ENCODE measurements around the gene SLC16A7. TPM values are rescaled to one million over a fixed set of nuclear protein-coding genes. Genes with fewer than 3 reads are reported as not detected.

Gene SLC16A7
- total and polyA plus RNA-seq, 2 experiments from 2014 or later, result 15.7 to 49.0 TPM

DNA sequence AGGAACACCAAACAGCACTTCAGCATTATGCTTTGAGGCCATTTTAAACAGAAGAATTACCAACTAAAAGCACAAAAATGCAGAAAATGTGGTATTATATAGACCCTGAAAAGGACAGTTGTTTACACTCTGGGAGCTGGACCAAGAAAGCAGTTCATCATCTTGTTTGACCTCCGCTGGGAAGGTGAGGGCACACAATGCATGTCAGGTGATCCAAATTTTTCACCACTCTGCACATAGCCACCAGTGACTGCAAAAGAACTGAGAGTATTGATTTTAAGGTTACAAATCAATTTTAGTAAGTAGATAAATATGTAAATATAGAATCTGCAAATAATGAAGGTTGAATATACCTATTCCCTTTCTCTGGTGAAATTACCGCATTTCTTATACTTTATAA is 119.6 kb downstream of the SLC16A7 start:
- 95 to 98% methylated on average over 2 of the region's 2 CpGs for WGBS, 2 experiments (ENCODE audit: low coverage in 1 of 2, low lambda C conversion rate in 2 of 2, missing lambda C conversion rate in 2 of 2)
- Histone ChIP-seq H3K36me3 (ENCODE audit: low read depth) (no peaks in the 10 kb centered on the region), H3F3A (ENCODE audit: insufficient read depth) (no peaks in the 10 kb centered on the region), H3K4me2 (ENCODE audit: unreplicated experiment) (no peak overlapping the region), H3K4me1 (ENCODE audit: insufficient read depth) (no peaks in the 10 kb centered on the region), H2AFZ (no peak overlapping the region), H3K9me2 (ENCODE audit: insufficient read depth) (no peaks in the 10 kb centered on the region), H3K27ac (no peak overlapping the region), H3K4me3 (no peak overlapping the region), H3K9me3 (ENCODE audit: low read depth) (no peaks in the 10 kb centered on the region), H3K9ac (no peak overlapping the region), H3K27me3 (replicated peaks; ENCODE audit: insufficient read depth) (no peaks in the 10 kb centered on the region), H3K79me2 (ENCODE audit: insufficient read depth) (no peaks in the 10 kb centered on the region; the same call in 1 of the 2 replicates), H4K20me1 (ENCODE audit: insufficient read depth) (no peaks in the 10 kb centered on the region)
- in situ Hi-C loops (cut with MboI), result no loop called here
- DNase-seq, result no peak
- no peak for TF ChIP-seq EZH2 (IDR thresholded peaks at IDR 0.05; ENCODE audit: insufficient read depth, poor library complexity, severe bottlenecking)
- no peak for TF ChIP-seq EZH2phosphoT487 (IDR thresholded peaks at IDR 0.05; ENCODE audit: insufficient read depth, low read depth)

DNA sequence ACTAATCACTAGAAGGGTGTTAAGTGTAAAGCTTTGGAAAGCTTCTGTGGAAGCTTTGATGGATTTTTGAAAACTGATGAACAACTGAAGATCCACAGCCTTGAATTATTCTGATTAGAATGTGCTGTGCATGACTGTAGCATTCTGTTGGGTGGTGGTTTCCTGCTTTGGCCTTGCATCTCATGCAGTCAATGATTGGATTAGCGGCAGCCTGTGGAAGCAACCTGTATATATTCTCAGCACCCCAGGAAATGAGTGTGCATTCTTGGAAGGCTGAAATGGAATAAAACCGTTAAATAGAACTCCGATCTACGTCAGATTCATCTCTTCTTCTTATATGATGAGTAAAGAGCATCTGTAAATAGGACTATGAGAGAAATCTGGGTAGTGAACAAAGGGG is 120.2 kb downstream of the SLC16A7 start:
- H3K9me2 ChIP-seq (ENCODE audit: insufficient read depth), result peaks cover 3% of the 10 kb centered on the region; the same call in 1 of the 2 replicates
- H3K27me3 ChIP-seq (replicated peaks; ENCODE audit: insufficient read depth), result no peaks in the 10 kb centered on the region
- no peaks in the 10 kb centered on the region for H3K9me3 ChIP-seq (ENCODE audit: low read depth)
- no peaks in the 10 kb centered on the region for H3F3A ChIP-seq (ENCODE audit: insufficient read depth)
- no peak overlapping the region for H3K4me3 ChIP-seq
- 97 to 99% methylated on average over 4 of the region's 4 CpGs for WGBS, 2 experiments (ENCODE audit: low coverage in 1 of 2, low lambda C conversion rate in 2 of 2, missing lambda C conversion rate in 2 of 2)
- TF ChIP-seq EZH2 (IDR thresholded peaks at IDR 0.05; ENCODE audit: insufficient read depth, poor library complexity, severe bottlenecking) (no peak), EZH2phosphoT487 (IDR thresholded peaks at IDR 0.05; ENCODE audit: insufficient read depth, low read depth) (no peak)
- no peaks in the 10 kb centered on the region for H4K20me1 ChIP-seq (ENCODE audit: insufficient read depth)
- H3K4me2 ChIP-seq (ENCODE audit: unreplicated experiment), result no peak overlapping the region
- H3K9ac ChIP-seq, result no peak overlapping the region
- H3K79me2 ChIP-seq (ENCODE audit: insufficient read depth), result no peaks in the 10 kb centered on the region; the same call in 1 of the 2 replicates
- in situ Hi-C loops (cut with MboI), result no loop called here
- no peak overlapping the region for H2AFZ ChIP-seq
- no peaks in the 10 kb centered on the region for H3K4me1 ChIP-seq (ENCODE audit: insufficient read depth)
- H3K27ac ChIP-seq, result no peak overlapping the region
- DNase-seq, result no peak
- no peaks in the 10 kb centered on the region for H3K36me3 ChIP-seq (ENCODE audit: low read depth)

DNA sequence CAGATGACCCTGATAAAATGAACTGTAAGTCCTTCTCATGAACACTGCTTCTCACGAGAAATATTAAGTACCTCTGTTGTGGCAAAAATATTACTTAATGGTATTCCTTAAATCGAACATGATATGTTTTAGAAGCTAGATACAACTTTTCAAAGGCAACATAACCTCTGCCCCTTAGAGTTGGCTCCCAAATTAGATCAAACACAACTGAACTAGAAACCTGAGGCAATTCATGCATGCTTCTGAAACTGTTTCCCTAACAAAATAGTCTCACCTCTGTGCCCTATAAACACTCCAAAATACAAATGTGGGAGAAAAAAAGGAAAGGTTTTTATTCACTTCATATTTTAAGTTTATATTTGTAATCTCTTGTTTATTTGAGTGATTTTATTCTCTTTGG is 121.6 kb downstream of the SLC16A7 start:
- Histone ChIP-seq H3K4me2 (ENCODE audit: unreplicated experiment) (no peak overlapping the region), H3K27ac (no peak overlapping the region), H4K20me1 (ENCODE audit: insufficient read depth) (no peaks in the 10 kb centered on the region), H3F3A (ENCODE audit: insufficient read depth) (no peaks in the 10 kb centered on the region), H3K79me2 (ENCODE audit: insufficient read depth) (no peaks in the 10 kb centered on the region; the same call in 1 of the 2 replicates), H3K9ac (no peak overlapping the region), H3K9me2 (ENCODE audit: insufficient read depth) (peaks cover 3% of the 10 kb centered on the region; the same call in 1 of the 2 replicates), H3K27me3 (replicated peaks; ENCODE audit: insufficient read depth) (no peaks in the 10 kb centered on the region), H3K4me3 (no peak overlapping the region), H3K4me1 (ENCODE audit: insufficient read depth) (no peaks in the 10 kb centered on the region), H3K36me3 (ENCODE audit: low read depth) (no peaks in the 10 kb centered on the region), H2AFZ (no peak overlapping the region), H3K9me3 (ENCODE audit: low read depth) (no peaks in the 10 kb centered on the region)
- no peak for DNase-seq
- in situ Hi-C loops (cut with MboI), result no loop called here
- 92 to 98% methylated on average over 2 of the region's 2 CpGs for WGBS, 2 experiments (ENCODE audit: low coverage in 1 of 2, low lambda C conversion rate in 2 of 2, missing lambda C conversion rate in 2 of 2)
- TF ChIP-seq EZH2phosphoT487 (IDR thresholded peaks at IDR 0.05; ENCODE audit: insufficient read depth, low read depth) (no peak), EZH2 (IDR thresholded peaks at IDR 0.05; ENCODE audit: insufficient read depth, poor library complexity, severe bottlenecking) (no peak)

DNA sequence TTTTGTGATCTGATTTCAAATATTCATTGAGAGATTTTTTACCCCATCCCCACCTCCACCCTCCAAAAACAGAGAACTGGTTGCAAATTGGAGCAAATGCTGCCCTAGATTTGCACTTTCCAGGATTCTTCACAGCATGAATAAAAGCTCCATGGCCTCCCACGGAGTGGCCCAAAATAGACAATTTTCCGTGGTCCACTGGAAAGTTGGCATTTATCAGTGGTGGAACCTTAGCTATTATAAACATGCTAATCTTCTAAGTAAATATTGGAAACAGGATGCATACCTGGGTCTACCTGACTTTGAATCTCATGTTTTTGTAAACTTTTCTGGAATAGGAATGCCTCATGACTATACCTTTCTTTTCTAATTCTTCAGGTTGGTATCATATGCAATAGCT is 123.9 kb downstream of the SLC16A7 start:
- Histone ChIP-seq H3K9ac (no peak overlapping the region), H3K4me2 (ENCODE audit: unreplicated experiment) (no peak overlapping the region), H4K20me1 (ENCODE audit: insufficient read depth) (no peaks in the 10 kb centered on the region), H2AFZ (no peak overlapping the region), H3K9me3 (ENCODE audit: low read depth) (no peaks in the 10 kb centered on the region), H3K27ac (no peak overlapping the region), H3K36me3 (ENCODE audit: low read depth) (no peaks in the 10 kb centered on the region), H3K9me2 (ENCODE audit: insufficient read depth) (peaks cover 3% of the 10 kb centered on the region; the same call in 1 of the 2 replicates), H3F3A (ENCODE audit: insufficient read depth) (no peaks in the 10 kb centered on the region), H3K4me1 (ENCODE audit: insufficient read depth) (peaks cover 10% of the 10 kb centered on the region; the same call in 1 of the 2 replicates), H3K27me3 (replicated peaks; ENCODE audit: insufficient read depth) (no peaks in the 10 kb centered on the region), H3K79me2 (ENCODE audit: insufficient read depth) (no peaks in the 10 kb centered on the region; the same call in 1 of the 2 replicates), H3K4me3 (no peak overlapping the region)
- 70 to 86% methylated on average over 2 of the region's 2 CpGs for WGBS, 2 experiments (ENCODE audit: low coverage in 1 of 2, low lambda C conversion rate in 2 of 2, missing lambda C conversion rate in 2 of 2)
- in situ Hi-C loops (cut with MboI), result no loop called here
- no peak for DNase-seq
- TF ChIP-seq EZH2phosphoT487 (IDR thresholded peaks at IDR 0.05; ENCODE audit: insufficient read depth, low read depth), result no peak

DNA sequence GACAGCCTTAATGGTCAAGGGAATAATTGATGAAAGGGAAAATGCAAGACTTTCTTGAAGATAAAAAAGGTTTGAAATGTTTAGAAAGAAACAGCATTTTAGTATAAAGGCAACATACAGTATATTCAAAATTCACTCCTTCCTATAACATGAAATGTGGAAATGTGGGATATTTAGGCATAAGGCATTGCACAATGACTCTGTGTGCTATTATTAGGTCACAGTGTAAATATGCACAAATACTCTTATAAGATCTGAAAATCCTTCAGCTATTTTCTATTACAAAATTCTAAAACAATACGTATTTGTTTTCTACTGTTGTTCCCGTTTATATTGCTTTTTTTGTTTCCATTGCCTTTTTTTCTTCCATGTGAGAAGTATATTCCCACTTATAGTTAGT is 127.7 kb downstream of the SLC16A7 start:
- Histone ChIP-seq H3K4me3 (no peak overlapping the region), H3K9ac (no peak overlapping the region), H3K27me3 (replicated peaks; ENCODE audit: insufficient read depth) (no peaks in the 10 kb centered on the region), H3K27ac (no peak overlapping the region), H3K4me1 (ENCODE audit: insufficient read depth) (peaks cover 22% of the 10 kb centered on the region), H3K9me3 (ENCODE audit: low read depth) (no peaks in the 10 kb centered on the region), H2AFZ (no peak overlapping the region), H3K36me3 (ENCODE audit: low read depth) (no peaks in the 10 kb centered on the region), H3K79me2 (ENCODE audit: insufficient read depth) (no peaks in the 10 kb centered on the region), H3K9me2 (ENCODE audit: insufficient read depth) (peaks cover 3% of the 10 kb centered on the region; the same call in 1 of the 2 replicates), H3F3A (ENCODE audit: insufficient read depth) (peaks cover 6% of the 10 kb centered on the region; the same call in 1 of the 2 replicates), H3K4me2 (ENCODE audit: unreplicated experiment) (no peak overlapping the region), H4K20me1 (ENCODE audit: insufficient read depth) (no peaks in the 10 kb centered on the region)
- in situ Hi-C loops (cut with MboI), result no loop called here
- WGBS, 2 experiments (ENCODE audit: low coverage in 1 of 2, low lambda C conversion rate in 2 of 2, missing lambda C conversion rate in 2 of 2), result 96 to 98% methylated on average over 2 of the region's 2 CpGs
- DNase-seq, result peak; percentile 41
- TF ChIP-seq EZH2 (IDR thresholded peaks at IDR 0.05; ENCODE audit: insufficient read depth, poor library complexity, severe bottlenecking), result no peak
- TF ChIP-seq EZH2phosphoT487 (IDR thresholded peaks at IDR 0.05; ENCODE audit: insufficient read depth, low read depth), result no peak
